Right lobe of liver (tissue), 4 donors: ENCODE measurements around the gene BBS4.

ENCODE experiments used
- CTCF ChIP-seq, 4 donors: fragments of 200-600 bp in 3 of 4; fragments of 450-650 bp in 1 of 4; IDR thresholded peaks; one replicate each; pipeline versions ENCODE4 v1.5.1 to v1.8.0; 2016 to 2022; ENCODE audit warnings: antibody characterized with exemption in 4 of 4, mild to moderate bottlenecking in 2 of 4
- POLR2A ChIP-seq: fragments of 450-650 bp; IDR thresholded peaks from one replicate; pipeline ENCODE4 v1.6.1; 2017; ENCODE audit warnings: antibody characterized with exemption, mild to moderate bottlenecking
- donor health status: DM: no; HTN: no; CAD: no.
- donor health status: DM: no; HTN: no; CAD: no.
- donor health status: DM: no; HTN: yes; CAD: no.

- TF ChIP-seq POLR2A (no peak), CTCF (IDR thresholded peaks at IDR 0.05) (no peak)
Measured at GRCh38 chr15:72688697-72689096, 2.7 kb downstream of the BBS4 start.
